GM18498 (cell line): ENCODE data around the gene RMI2.

ENCODE experiments used
- ATAC-seq: cut with Tn5 transposase; IDR thresholded peaks from one replicate; pipeline ENCODE4 v1.9.1; 2021; ENCODE audit warnings: mild to moderate bottlenecking, moderate library complexity; ENCODE audit not compliant: unreplicated experiment

RMI2 gene

GRCh38 chr16:11396241-11397048 lies 51.2 kb downstream of the RMI2 start:
- no peak for ATAC-seq

- ATAC-seq, result no peak
Measured at GRCh38 chr16:11398136-11398535, 52.9 kb downstream of the RMI2 start.

- ATAC-seq, result no peak
Measured at GRCh38 chr16:11398851-11399250, 53.6 kb downstream of the RMI2 start.

DNA sequence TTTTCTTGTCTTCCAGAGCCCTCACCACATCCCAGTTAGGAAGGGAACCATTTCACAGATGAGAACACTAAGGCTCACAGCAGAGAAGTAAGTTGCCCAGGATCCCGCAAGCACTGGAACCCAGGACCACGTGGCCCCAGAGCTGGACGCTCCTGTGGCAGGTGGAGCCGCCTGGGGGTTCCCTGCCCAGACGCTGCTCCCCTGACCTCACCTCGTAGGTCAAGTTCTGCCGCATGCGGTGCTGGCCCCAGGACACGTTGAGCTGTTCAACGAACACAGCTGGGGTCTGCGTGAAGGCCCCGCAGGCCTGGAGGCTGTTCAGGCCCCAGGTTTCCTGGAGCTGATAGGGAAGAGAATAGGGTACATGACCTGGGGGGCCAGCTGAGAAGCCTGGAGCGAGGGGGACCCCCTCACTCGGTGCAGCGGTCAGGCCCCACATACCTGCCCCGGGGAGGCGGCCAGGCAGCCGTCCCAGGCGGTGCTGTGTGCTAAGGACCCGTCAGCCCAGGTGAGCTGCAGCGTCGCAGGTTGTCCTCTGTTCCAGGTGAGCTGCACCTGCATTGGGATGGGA lies 54.1 kb downstream of the RMI2 start:
- ATAC-seq, result no peak

DNA sequence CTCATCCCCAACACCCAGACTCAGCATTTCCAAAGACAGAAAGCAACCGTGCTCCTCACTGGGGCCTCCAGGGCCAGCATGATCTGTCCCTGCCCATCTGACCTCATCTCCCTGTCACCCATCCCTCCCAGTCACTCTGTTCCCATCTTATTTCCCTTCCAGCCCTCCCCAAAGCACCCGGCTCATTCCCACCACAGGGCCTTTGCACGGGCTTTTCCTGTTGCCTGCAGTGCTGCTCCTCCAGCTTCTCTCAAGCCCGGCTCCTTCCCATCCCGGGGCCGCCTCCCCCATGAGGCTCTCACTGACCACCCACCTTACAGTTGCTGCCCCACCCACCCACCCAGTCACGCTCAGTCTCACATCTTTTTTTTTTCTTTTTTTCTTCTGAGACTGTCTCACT lies 54.8 kb downstream of the RMI2 start:
- ATAC-seq, result no peak
